Measurements from ENCODE around the gene ASB13. TPM values are rescaled to one million over a fixed set of nuclear protein-coding genes. Genes with fewer than 3 reads are reported as not detected.
A peak's percentile ranks its signal among the peaks of the same experiment; 100 is the strongest.

The ASB13 gene
- total and polyA plus RNA-seq, 2 of the 13 experiments (the other 11 are each of a cell fraction or from before 2014, with no cell fraction given), result 9.3 to 15.4 TPM

GRCh38 chr10:5678397-5679036 is 12.1 kb upstream of the ASB13 start:
- ATAC-seq, result peak; percentile 84
- 6% methylated on average over 9 of the region's 9 CpGs for WGBS (ENCODE audit: low lambda C conversion rate)
- Histone ChIP-seq H3K4me3 (replicated peaks in 1 of 3; ENCODE audit: insufficient read depth in 1 of 3, low read depth in 2 of 3, low read length in 3 of 3) (peak overlapping the region; percentile 23 to 55 (median 36); a peak in 4 of 6 replicates), H3K4me1 (ENCODE audit: insufficient read depth, low read length) (peaks cover 50% of the 10 kb centered on the region), H3K36me3 (replicated peaks in 1 of 2; ENCODE audit: control insufficient read depth in 1 of 2, insufficient read depth in 2 of 2, low read length in 2 of 2) (no peaks in the 10 kb centered on the region), H3K4me2 (ENCODE audit: low read depth, low read length) (peak overlapping the region; percentile 90), H3K79me2 (ENCODE audit: insufficient read depth, low read length) (no peaks in the 10 kb centered on the region), H3K9ac (ENCODE audit: insufficient read depth, low read depth, low read length) (peak overlapping the region; percentile 35; the same call in 1 of the 2 replicates), H3K27ac (ENCODE audit: extremely low read length, insufficient read depth, low read length) (no peak overlapping the region), H2AFZ (ENCODE audit: low read length) (peak overlapping the region; percentile 55), H3K9me3 (ENCODE audit: low read length) (peaks cover 10% of the 10 kb centered on the region), H4K20me1 (ENCODE audit: insufficient read depth, low read length) (no peaks in the 10 kb centered on the region), H3K27me3 (ENCODE audit: control insufficient read depth in 1 of 2, insufficient read depth in 2 of 2, low read length in 2 of 2) (peaks cover 3 to 26% of the 10 kb centered on the region in 2 experiments; a peak in 3 of 5 replicates)
- CTCF ChIA-PET (ENCODE audit: low intra/inter-chr PET ratio, low total read pairs), result no interaction called here
- intact Hi-C loops (cut with micrococcal nuclease; ENCODE audit: unreplicated experiment), result no loop called here
- in situ Hi-C loops (cut with HindIII; ENCODE audit: extremely low pct_ligation_motif_present, low pct_unique_long_range_greater_than_20kb), result no loop called here
- POLR2A ChIA-PET, result interaction anchor here (1.1 kb wide), 1 partner anchor 13 kb away, joined by 3 read pairs; no protein-coding TSS in a partner anchor
- TF ChIP-seq, protein P1, sequence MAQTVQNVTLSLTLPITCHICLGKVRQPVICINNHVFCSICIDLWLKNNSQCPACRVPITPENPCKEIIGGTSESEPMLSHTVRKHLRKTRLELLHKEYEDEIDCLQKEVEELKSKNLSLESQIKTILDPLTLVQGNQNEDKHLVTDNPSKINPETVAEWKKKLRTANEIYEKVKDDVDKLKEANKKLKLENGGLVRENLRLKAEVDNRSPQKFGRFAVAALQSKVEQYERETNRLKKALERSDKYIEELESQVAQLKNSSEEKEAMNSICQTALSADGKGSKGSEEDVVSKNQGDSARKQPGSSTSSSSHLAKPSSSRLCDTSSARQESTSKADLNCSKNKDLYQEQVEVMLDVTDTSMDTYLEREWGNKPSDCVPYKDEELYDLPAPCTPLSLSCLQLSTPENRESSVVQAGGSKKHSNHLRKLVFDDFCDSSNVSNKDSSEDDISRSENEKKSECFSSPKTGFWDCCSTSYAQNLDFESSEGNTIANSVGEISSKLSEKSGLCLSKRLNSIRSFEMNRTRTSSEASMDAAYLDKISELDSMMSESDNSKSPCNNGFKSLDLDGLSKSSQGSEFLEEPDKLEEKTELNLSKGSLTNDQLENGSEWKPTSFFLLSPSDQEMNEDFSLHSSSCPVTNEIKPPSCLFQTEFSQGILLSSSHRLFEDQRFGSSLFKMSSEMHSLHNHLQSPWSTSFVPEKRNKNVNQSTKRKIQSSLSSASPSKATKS (CRISPR knock-in tag; IDR thresholded peaks at IDR 0.05), result no peak
- no peak for TF ChIP-seq SUZ12 (IDR thresholded peaks at IDR 0.05; ENCODE audit: low read depth, low read length)
- no peak for TF ChIP-seq POLR2AphosphoS5 (IDR thresholded peaks at IDR 0.05; ENCODE audit: low read depth, low read length)
- TF ChIP-seq ZNF639 (CRISPR knock-in tag; conservative IDR thresholded peaks at IDR 0.05), result no peak
- no peak for TF ChIP-seq ZSCAN22 (CRISPR knock-in tag; IDR thresholded peaks at IDR 0.05)
- no peak for TF ChIP-seq AGO2 (optimal IDR thresholded peaks at IDR 0.05; ENCODE audit: low read depth, low read length)
- TF ChIP-seq ESRRA (CRISPR knock-in tag; IDR thresholded peaks at IDR 0.05; ENCODE audit: low read depth), result no peak
- TF ChIP-seq ZNF329 (CRISPR knock-in tag; IDR thresholded peaks at IDR 0.05; ENCODE audit: low read depth), result no peak
- TF ChIP-seq FOXC1 (CRISPR knock-in tag; IDR thresholded peaks at IDR 0.05; ENCODE audit: borderline replicate concordance), result no peak
- no peak for DNase-seq (ENCODE audit: low spot score)
- no peak for FAIRE-seq
- BruUV-seq (replicated peaks), result no TSS peak
